ENCODE results near the gene GIGYF2.
A peak's percentile ranks its signal among the peaks of the same experiment; 100 is the strongest.
"Not testable (repeated sequence)": the region's sequence is repeated elsewhere in the genome, so short reads cannot be mapped to it uniquely, and the experiment has no call there.

GIGYF2 gene

GRCh38 chr2:232898592-232899543 lies 201.7 kb downstream of the GIGYF2 start:
- DNase-seq, result peak in 1 of 2 experiments; percentile 45

DNA sequence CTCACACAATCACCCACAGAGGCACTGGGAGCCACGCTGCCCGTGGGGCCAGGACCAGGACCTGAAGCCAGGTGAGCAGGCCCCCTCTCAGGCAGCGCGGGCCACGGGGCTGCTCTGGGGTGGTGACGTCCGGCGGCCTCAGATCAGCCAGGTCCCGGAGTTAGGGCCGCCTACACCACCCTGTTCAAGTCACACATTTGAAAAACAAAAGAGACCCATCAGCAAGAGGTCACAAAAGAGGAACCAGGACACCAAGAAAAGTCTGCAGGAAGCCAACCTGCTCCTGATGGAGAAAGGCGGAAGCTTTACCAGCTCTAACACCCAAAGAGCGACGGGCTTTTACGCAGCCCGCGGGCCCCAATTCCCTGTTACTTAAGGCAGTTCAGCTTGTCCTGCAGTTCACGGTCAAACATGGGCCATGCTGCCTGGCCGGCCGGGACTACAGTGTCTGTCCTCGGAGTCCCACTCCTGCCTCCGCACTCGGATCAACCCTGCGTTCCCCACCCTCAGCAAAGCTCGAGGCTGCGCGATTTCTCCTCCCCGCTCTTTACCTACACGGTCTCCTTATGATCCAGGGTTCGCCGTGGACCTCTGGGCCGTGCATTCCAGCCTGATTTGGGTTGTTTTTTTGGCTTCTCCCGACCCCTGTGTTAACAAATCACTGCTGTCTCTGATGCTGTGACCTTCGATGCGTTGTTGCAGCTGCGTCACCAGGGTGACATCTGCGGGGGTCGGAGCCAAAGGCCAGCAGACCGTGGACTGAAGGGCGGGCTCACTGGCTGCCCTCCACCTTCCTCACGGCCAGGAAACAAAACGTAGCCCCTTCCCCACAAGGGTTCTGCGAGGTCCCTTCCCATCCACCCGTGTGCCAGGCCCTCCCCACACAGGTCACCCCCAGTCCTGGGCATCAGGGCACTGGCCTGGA lies 203.9 kb downstream of the GIGYF2 start:
- DNase-seq, result no peak

- peak; percentile 64 to 73 for DNase-seq
Measured at GRCh38 chr2:232901736-232902578, 204.8 kb downstream of the GIGYF2 start.

DNA sequence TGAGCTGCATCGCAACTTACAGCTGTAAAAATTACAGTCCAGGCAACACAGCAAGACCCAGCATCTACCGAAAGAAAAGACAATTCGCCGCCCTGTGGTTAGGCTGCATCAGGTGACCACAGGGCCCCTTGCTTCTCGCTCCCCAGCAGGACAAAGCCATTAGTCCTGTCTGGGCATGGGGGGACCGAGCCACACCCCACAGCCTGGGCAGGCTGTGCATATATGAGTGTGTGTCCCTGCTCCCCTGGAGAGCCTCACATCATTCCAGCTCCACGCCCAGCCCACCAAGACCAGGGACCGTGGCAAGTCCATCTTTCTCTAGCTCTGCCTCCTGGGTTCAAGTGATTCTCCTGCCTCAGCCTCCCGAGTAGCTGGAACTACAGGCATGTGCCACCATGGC lies 206.9 kb downstream of the GIGYF2 start:
- no peak for DNase-seq

DNA sequence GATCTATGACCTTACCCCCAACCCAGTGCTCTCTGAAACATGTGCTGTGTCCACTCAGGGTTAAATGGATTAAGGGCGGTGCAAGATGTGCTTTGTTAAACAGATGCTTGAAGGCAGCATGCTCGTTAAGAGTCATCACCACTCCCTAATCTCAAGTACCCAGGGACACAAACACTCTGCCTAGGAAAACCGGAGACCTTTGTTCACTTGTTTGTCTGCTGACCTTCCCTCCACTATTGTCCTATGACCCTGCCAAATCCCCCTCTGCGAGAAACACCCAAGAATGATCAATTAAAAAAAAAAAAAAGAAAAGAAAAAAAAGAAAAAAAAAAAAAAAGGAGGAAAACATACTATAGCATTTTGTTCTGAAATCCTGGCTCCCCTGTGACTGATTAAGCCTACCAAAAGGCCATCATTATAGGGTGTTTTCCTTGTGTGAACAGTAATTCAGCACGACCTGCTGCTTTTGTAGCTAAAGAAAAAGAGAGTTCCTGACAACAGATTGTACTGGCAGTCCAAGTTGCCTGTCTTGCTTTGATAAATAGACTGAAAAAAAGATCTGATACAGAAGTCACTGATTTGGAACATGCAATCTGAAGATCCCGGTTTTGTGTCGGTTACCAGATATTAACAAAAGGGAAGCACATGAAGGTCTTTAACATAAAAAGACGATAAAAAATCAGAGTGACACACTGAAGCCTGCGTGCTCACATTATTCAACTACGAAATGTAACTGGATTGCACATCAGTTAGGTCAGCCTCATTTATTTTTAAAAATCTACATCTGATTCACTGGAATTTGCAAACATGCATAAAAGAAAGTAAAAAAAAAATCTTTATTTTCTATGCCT lies 210.0 kb downstream of the GIGYF2 start:
- DNase-seq, result not testable (repeated sequence)

GRCh38 chr2:232907718-232908085 lies 210.6 kb downstream of the GIGYF2 start:
- DNase-seq, result not testable (repeated sequence)

DNA sequence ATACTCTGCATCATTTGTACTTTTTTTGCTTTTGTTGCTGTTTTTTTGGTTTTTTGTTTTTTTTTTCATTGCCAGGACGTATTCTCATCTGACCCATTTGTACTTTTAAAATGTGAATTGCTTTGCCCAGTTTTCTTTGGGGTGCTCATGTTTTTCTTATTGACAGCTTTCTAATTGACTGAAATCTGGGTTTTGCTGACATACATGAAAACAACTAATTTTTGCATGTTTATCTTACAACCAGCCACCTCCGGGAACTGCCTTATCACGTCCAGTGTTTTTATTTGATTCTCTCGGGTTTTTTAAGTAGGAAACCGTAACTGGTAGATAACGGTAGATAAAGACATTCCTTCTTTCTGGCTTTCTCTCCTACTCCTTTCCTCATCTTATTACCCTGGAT lies 211.6 kb downstream of the GIGYF2 start:
- DNase-seq, result no peak
